Heart left ventricle (tissue), 13 donors: ENCODE measurements around the gene CRYAB.

ENCODE experiments used
- POLR2A ChIP-seq, 2 donors: fragments of 450-650 bp; IDR thresholded peaks; one replicate each; pipeline ENCODE4 v1.6.1; 2017; ENCODE audit warnings: antibody characterized with exemption in 2 of 2, mild to moderate bottlenecking in 2 of 2, moderate library complexity in 2 of 2
- TF ChIP-seq, protein P1 (sequence below), 12 donors: fragments of 200-600 bp; sonication (generic) in 4 of 12; IDR thresholded peaks; one replicate each; pipeline versions ENCODE4 v1.5.0 to v1.8.0; 2018 to 2022; ENCODE audit warnings: antibody characterized with exemption in 12 of 12, mild to moderate bottlenecking in 5 of 12
- donor health status: ischemic (EF 13 %, LVEDD 7.1; RV severe dilation, severe dysfunction).
- donor health status: DM: no; HTN: yes; CAD: no.
- donor health status: DM: no; HTN: no; CAD: no.
- donor health status: ischemic (EF 25% LVEDD 6.9; RV normal size, moderate dysfunction).
- donor health status: ischemic (EF 25% LVEDD 5.7; RV mildly dilated, moderate dysfunction).
- donor health status: ischemic (EF 35%, LVEDD 5.7; RV mildly dilated, moderate dysfunction).
- donor health status: nonischemic (EF 11% LVEDD 7.7; RV severe dilation, severe dysfunction).
- donor health status: DM: yes; HTN: yes; CAD: no.
- donor health status: PGD.
- donor health status: ischemic (EF 29% LVEDD 5.4; RV normal size, mild dysfunction).
- donor health status: nonischemic (EF 23%, LVEDD 6.1; RV moderate dilation, normal function).

DNA sequence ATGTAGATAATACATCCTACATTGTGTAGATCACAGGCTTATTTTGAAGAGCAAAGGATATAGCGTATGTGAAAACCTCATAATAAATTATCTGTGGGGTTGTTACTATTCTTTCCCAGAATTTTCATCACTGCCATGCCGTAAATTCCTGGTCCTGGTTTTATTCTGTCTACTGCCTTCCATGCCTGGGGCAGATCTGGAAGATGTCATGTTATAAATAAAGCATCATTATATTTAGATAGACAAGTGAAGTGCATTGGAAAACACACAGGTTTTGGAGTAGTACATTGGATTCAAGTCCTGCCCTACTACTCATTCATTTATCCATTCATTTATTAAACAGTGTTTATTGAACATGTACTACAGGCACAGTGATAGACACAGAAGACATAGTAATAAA is 9.3 kb upstream of the CRYAB start:
- TF ChIP-seq, protein P1, sequence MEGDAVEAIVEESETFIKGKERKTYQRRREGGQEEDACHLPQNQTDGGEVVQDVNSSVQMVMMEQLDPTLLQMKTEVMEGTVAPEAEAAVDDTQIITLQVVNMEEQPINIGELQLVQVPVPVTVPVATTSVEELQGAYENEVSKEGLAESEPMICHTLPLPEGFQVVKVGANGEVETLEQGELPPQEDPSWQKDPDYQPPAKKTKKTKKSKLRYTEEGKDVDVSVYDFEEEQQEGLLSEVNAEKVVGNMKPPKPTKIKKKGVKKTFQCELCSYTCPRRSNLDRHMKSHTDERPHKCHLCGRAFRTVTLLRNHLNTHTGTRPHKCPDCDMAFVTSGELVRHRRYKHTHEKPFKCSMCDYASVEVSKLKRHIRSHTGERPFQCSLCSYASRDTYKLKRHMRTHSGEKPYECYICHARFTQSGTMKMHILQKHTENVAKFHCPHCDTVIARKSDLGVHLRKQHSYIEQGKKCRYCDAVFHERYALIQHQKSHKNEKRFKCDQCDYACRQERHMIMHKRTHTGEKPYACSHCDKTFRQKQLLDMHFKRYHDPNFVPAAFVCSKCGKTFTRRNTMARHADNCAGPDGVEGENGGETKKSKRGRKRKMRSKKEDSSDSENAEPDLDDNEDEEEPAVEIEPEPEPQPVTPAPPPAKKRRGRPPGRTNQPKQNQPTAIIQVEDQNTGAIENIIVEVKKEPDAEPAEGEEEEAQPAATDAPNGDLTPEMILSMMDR (IDR thresholded peaks at IDR 0.05), result no peak
- no peak for TF ChIP-seq POLR2A (IDR thresholded peaks at IDR 0.05)
